Dendritic cell treated with granulocyte-macrophage colony-stimulating factor and Interleukin-4, amounts not matched to agents 40 ng/mL and 50 ng/mL, for 4 days (primary cell): ENCODE measurements around the gene LDHAL6B.

ENCODE experiments used
- H3K27ac Mint-ChIP-seq: one replicate; pipeline ENCODE4 v1.8.0; 2022; ENCODE audit warnings: mild to moderate bottlenecking, mixed read lengths
- H3K27me3 Mint-ChIP-seq: one replicate; pipeline ENCODE4 v1.8.0; 2022; ENCODE audit warnings: mild to moderate bottlenecking, mixed read lengths
- H3K36me3 Mint-ChIP-seq: one replicate; pipeline ENCODE4 v1.8.0; 2022; ENCODE audit warnings: low read depth, mixed read lengths
- H3K4me1 Mint-ChIP-seq: one replicate; pipeline ENCODE4 v1.8.0; 2022; ENCODE audit warnings: low read depth, mixed read lengths
- H3K4me3 Mint-ChIP-seq: one replicate; pipeline ENCODE4 v1.8.0; 2022; ENCODE audit warnings: mild to moderate bottlenecking, moderate library complexity, mixed read lengths
- H3K9me3 Mint-ChIP-seq: one replicate; pipeline ENCODE4 v1.8.0; 2022; ENCODE audit warnings: mixed read lengths
- intact Hi-C: fragments of 100-400 bp; cut with micrococcal nuclease; formaldehyde crosslinking; loops from one replicate; pipeline ENCODE4 v1.15.0; 2022

The LDHAL6B gene

GRCh38 chr15:59171067-59171397, 35.6 kb upstream of the LDHAL6B start:
- Mint-ChIP-seq H3K36me3 (peaks cover 78% of the 10 kb centered on the region), H3K4me1 (peaks cover 81% of the 10 kb centered on the region), H3K4me3 (no peak overlapping the region), H3K9me3 (no peaks in the 10 kb centered on the region), H3K27ac (peak overlapping the region; percentile 96), H3K27me3 (no peaks in the 10 kb centered on the region)
- intact Hi-C loops, result loop anchor here (10.0 kb wide), 1 partner anchor 204 kb away; the partner anchor contains the start of gene MYO1E

DNA sequence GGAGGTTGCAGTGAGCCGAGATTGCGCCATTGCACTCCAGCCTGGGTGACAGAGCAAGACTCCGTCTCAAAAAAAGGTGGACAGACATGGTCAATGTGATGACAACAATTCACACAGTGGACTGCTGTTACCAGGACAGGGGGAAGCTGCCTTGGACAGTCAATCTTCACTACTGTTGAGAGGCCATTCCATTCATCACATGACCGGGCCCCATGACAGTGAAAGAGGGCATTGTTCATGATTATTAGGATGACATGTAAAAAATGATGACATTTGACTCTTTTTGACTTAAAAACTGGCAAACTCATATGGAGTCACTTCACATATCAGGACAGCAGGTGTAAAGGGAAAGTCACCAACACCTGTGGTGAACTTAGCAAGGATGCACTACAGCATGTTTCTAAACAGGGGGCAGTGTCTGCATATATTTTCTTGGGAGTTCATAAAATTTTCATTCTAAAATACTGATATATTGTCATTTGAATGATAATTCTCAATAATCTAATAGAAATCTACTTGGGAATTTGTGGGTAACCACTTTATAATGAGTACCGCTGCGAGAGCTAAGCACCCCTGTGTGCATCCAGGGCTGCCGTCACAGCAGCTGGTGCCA, 34.2 kb upstream of the LDHAL6B start:
- Mint-ChIP-seq H3K27me3 (no peaks in the 10 kb centered on the region), H3K36me3 (peaks cover 74% of the 10 kb centered on the region)
- intact Hi-C loops, result loop anchor here (10.0 kb wide), 1 partner anchor 202 kb away; the partner anchor contains the start of gene MYO1E

GRCh38 chr15:59173194-59173593, 33.4 kb upstream of the LDHAL6B start:
- no peaks in the 10 kb centered on the region for H3K9me3 Mint-ChIP-seq
- intact Hi-C loops, result loop anchor here (10.0 kb wide), 1 partner anchor 202 kb away; the partner anchor contains the start of gene MYO1E
- peaks cover 79% of the 10 kb centered on the region for H3K36me3 Mint-ChIP-seq
- peak overlapping the region; percentile 99 for H3K27ac Mint-ChIP-seq
- no peak overlapping the region for H3K4me3 Mint-ChIP-seq
- peaks cover 83% of the 10 kb centered on the region for H3K4me1 Mint-ChIP-seq
- H3K27me3 Mint-ChIP-seq, result no peaks in the 10 kb centered on the region

More for the DNA sequence above, 34.2 kb upstream of the LDHAL6B start:
- peaks cover 79% of the 10 kb centered on the region for H3K4me1 Mint-ChIP-seq
- H3K9me3 Mint-ChIP-seq, result no peaks in the 10 kb centered on the region
- peak overlapping the region; percentile 96 for H3K27ac Mint-ChIP-seq
- H3K4me3 Mint-ChIP-seq, result no peak overlapping the region

DNA sequence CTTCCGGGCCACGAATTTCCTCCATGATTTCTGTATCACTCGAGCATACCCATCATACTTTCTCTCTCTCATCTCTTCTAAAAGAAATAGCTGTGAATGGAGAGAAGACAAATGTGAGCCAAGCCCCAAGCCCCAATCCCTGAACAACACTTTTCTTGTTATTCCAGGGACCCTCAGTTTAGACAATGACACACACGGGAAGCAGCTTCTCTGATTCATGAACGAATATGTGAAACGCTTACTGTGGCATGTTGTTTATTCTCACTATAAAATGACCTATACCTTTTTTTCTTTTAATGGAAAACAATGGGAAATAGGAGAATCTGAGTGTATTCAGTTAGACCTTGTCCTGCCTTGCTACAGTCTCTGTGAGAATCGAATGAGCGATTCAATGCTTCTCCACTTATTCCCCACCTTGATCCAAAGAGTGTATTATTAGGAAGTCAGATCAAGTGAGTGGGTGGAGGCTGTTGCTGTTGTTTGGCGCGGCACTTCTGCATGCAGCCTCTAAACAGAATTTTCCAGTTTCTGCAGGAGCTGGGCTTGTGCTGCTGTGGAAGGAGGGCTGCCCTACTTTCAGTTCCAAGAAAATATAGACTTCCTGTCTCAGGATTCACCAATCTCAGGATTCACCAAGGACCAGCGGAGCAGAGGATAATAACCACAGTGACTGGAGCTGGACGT, 32.4 kb upstream of the LDHAL6B start:
- peaks cover 84% of the 10 kb centered on the region for H3K4me1 Mint-ChIP-seq
- intact Hi-C loops, result loop anchor here (1.0 to 10.0 kb wide), 2 partner anchors 12 to 201 kb away; partner anchors contain the start of gene MYO1E
- H3K4me3 Mint-ChIP-seq, result peak overlapping the region; percentile 34
- H3K27ac Mint-ChIP-seq, result peak overlapping the region; percentile 99
- no peaks in the 10 kb centered on the region for H3K9me3 Mint-ChIP-seq
- H3K36me3 Mint-ChIP-seq, result peaks cover 88% of the 10 kb centered on the region
- H3K27me3 Mint-ChIP-seq, result no peaks in the 10 kb centered on the region

GRCh38 chr15:59174835-59175831, 31.5 kb upstream of the LDHAL6B start:
- intact Hi-C loops, result loop anchor here (1.0 to 10.0 kb wide), 3 partner anchors 11 to 200 kb away; partner anchors contain the start of gene MYO1E
- Mint-ChIP-seq H3K27ac (peak overlapping the region; percentile 99), H3K4me1 (peaks cover 84% of the 10 kb centered on the region), H3K4me3 (peak overlapping the region; percentile 57), H3K9me3 (no peaks in the 10 kb centered on the region), H3K36me3 (peaks cover 87% of the 10 kb centered on the region), H3K27me3 (no peaks in the 10 kb centered on the region)

DNA sequence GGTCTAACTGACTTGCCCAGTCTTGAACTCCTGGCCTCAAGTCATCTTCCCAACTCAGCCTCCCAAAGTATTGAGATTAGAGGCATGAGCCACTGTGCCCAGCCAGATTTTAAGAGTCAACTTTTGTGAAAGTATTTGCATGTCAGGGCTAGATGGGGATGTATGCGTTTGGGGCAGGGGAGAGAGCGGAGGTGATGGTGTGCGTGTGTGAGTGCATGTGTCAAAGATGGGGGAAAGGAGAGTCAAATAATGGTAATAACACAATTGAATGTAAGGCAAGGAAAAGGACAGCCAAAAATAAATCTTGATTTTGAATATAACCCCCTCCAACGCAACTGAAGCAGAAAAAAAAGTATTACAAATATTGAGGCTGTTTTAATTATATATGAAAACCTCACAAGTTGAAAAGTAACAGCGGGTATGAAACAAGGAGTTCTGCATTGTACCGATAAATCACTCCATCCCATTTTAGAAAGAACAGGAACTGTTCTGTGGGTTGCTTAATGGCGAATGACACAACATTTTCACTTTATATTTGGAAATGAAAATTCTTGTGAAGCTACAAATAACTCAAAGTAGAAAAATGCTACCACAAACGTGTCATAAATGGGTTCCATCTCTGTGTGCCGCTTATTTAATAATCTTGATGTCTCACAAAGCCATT, 29.9 kb upstream of the LDHAL6B start:
- Mint-ChIP-seq H3K36me3 (peaks cover 83% of the 10 kb centered on the region), H3K27me3 (no peaks in the 10 kb centered on the region)
- intact Hi-C loops, result loop anchor here (5.0 to 10.0 kb wide), 2 partner anchors 126 to 198 kb away; partner anchors contain the start of gene MYO1E

GRCh38 chr15:59177317-59177660, 29.4 kb upstream of the LDHAL6B start:
- Mint-ChIP-seq H3K4me1 (peaks cover 82% of the 10 kb centered on the region), H3K9me3 (no peaks in the 10 kb centered on the region), H3K27ac (peak overlapping the region; percentile 99), H3K4me3 (peak overlapping the region; percentile 67), H3K27me3 (no peaks in the 10 kb centered on the region), H3K36me3 (peaks cover 78% of the 10 kb centered on the region)
- intact Hi-C loops, result loop anchor here (5.0 to 10.0 kb wide), 2 partner anchors 125 to 198 kb away; partner anchors contain the start of gene MYO1E

More for the DNA sequence above, 29.9 kb upstream of the LDHAL6B start:
- Mint-ChIP-seq H3K27ac (peak overlapping the region; percentile 99), H3K4me3 (peak overlapping the region; percentile 24), H3K9me3 (no peaks in the 10 kb centered on the region), H3K4me1 (peaks cover 83% of the 10 kb centered on the region)

- Mint-ChIP-seq H3K27ac (peak overlapping the region; percentile 99), H3K36me3 (peaks cover 74% of the 10 kb centered on the region), H3K4me1 (peaks cover 88% of the 10 kb centered on the region), H3K4me3 (peak overlapping the region; percentile 67), H3K9me3 (no peaks in the 10 kb centered on the region), H3K27me3 (no peaks in the 10 kb centered on the region)
- intact Hi-C loops, result loop anchor here (5.0 to 10.0 kb wide), 2 partner anchors 124 to 197 kb away; partner anchors contain the start of gene MYO1E
Observed at GRCh38 chr15:59178151-59178695, 28.4 kb upstream of the LDHAL6B start.

GRCh38 chr15:59179717-59180116, 26.9 kb upstream of the LDHAL6B start:
- Mint-ChIP-seq H3K36me3 (peaks cover 78% of the 10 kb centered on the region), H3K27me3 (no peaks in the 10 kb centered on the region), H3K4me1 (peaks cover 81% of the 10 kb centered on the region), H3K4me3 (no peak overlapping the region), H3K9me3 (no peaks in the 10 kb centered on the region), H3K27ac (peak overlapping the region; percentile 99)
- intact Hi-C loops, result loop anchor here (5.0 to 10.0 kb wide), 2 partner anchors 123 to 195 kb away; partner anchors contain the start of gene MYO1E

DNA sequence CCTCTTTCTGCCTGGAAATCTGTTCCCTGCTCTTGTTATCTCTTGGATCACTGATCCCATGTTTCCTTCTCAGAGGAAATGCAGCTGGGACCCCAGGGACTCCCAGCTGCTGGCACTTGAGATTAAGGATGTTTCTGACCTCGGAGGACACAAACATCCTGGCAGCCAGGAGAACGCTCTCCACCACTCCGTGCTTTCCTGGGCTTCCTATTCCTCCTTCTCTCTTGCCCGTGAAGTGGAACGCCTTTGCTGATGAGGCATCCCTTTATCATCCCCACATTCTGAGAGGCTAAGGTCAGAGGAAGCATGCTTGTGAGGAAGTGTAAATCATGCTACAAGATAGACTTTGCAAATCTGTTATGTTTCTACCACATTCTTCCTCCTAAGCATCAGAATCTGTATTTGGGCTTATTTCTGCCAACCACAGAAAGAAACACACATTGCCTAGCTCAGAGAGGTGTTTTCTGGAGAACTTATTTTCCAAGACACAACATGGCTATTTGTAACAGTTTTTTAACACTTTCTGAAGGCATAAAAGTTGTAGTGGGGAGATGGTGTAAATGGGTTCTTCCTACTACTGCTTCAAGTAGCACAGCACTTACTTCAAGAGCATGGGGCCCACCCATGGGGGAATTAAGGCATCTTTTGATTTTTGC, 25.6 kb upstream of the LDHAL6B start:
- Mint-ChIP-seq H3K36me3 (peaks cover 74% of the 10 kb centered on the region), H3K4me1 (peaks cover 77% of the 10 kb centered on the region), H3K4me3 (peak overlapping the region; percentile 11), H3K27ac (peak overlapping the region; percentile 99), H3K9me3 (no peaks in the 10 kb centered on the region), H3K27me3 (no peaks in the 10 kb centered on the region)
- intact Hi-C loops, result no loop called here

- Mint-ChIP-seq H3K9me3 (peaks cover 8% of the 10 kb centered on the region), H3K36me3 (peaks cover 68% of the 10 kb centered on the region), H3K4me1 (peaks cover 57% of the 10 kb centered on the region), H3K4me3 (no peak overlapping the region), H3K27ac (peak overlapping the region; percentile 81), H3K27me3 (no peaks in the 10 kb centered on the region)
- intact Hi-C loops, result loop anchor here (1.0 kb wide), 1 partner anchor 11 kb away; no protein-coding TSS in a partner anchor
Observed at GRCh38 chr15:59185725-59186124, 20.9 kb upstream of the LDHAL6B start.

DNA sequence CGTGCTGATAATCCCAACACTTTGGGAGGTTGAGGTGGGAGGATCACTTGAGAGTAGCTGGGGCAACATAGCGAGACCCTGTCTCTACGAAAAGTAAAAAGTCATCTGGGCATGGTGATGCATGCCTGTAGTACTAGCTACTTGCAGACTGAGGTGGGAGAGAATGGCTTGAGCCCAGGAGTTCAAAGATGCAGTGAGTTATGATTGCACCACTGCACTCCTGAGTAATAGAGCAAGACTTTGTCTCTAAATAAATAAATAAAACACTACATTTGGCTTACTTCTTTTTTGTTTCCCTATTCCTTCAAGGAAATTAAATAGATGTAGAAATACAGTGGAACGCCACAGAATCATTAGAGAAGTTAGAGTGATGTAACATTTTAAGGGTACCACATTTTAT, 20.1 kb upstream of the LDHAL6B start:
- H3K4me1 Mint-ChIP-seq, result peaks cover 53% of the 10 kb centered on the region
- no peaks in the 10 kb centered on the region for H3K27me3 Mint-ChIP-seq
- peak overlapping the region; percentile 81 for H3K27ac Mint-ChIP-seq
- H3K9me3 Mint-ChIP-seq, result peaks cover 8% of the 10 kb centered on the region
- H3K36me3 Mint-ChIP-seq, result peaks cover 68% of the 10 kb centered on the region
- no peak overlapping the region for H3K4me3 Mint-ChIP-seq
- intact Hi-C loops, result loop anchor here (1.0 kb wide), 1 partner anchor 12 kb away; no protein-coding TSS in a partner anchor
